H1 (cell line): ENCODE data around the gene TGM2. TPM values are rescaled to one million over a fixed set of nuclear protein-coding genes. Genes with fewer than 3 reads are reported as not detected.

Source experiments
- CTCF ChIA-PET: fragments of 300-600 bp; sonication (Branson Sonifier 250); formaldehyde crosslinking; loops from one replicate; lab custom pipeline; 2021; ENCODE audit not compliant: partially characterized antibody; lab: Charles Lee
- POLR2A ChIA-PET: fragments of 300-600 bp; sonication (Branson Sonifier 250); formaldehyde crosslinking; loops from one replicate; lab custom pipeline; 2021; ENCODE audit warnings: inconsistent platforms; ENCODE audit not compliant: partially characterized antibody; lab: Charles Lee
- DNase-seq, 2 experiments: peaks; one replicate each; pipeline versions ENCODE4 v3.0.0 to v3.0.0-alpha.2; 2010 to 2022; ENCODE audit warnings: low spot score in 2 of 2, low read depth in 1 of 2, mixed read lengths in 1 of 2
- FAIRE-seq: peaks from 2 replicates; lab custom pipeline; 2011; peaks lifted over from hg19 to GRCh38; lab: Jason Lieb, UNC
- H2AFZ ChIP-seq: 2 replicates; pipeline ENCODE4 v1.8.1; 2012; ENCODE audit warnings: low read length, inconsistent platforms
- H2AK5ac ChIP-seq: 2 replicates; pipeline ENCODE4 v1.6.1; 2013; ENCODE audit warnings: low read depth, low read length
- H2BK120ac ChIP-seq: replicated peaks from 2 replicates; pipeline ENCODE3; 2013; ENCODE audit warnings: low read depth, low read length, inconsistent platforms
- H2BK12ac ChIP-seq: 2 replicates; pipeline ENCODE4 v1.6.1; 2013; ENCODE audit warnings: low read depth, low read length
- H2BK15ac ChIP-seq: 2 replicates; pipeline ENCODE4 v1.6.1; 2013; ENCODE audit warnings: low read length
- H2BK20ac ChIP-seq: 2 replicates; pipeline ENCODE4 v1.6.1; 2013; ENCODE audit warnings: low read length
- H2BK5ac ChIP-seq: 2 replicates; pipeline ENCODE4 v1.6.1; 2013; ENCODE audit warnings: low read depth, low read length
- H3K14ac ChIP-seq: 2 replicates; pipeline ENCODE4 v1.6.1; 2013; ENCODE audit warnings: inconsistent platforms; ENCODE audit not compliant: insufficient read length
- H3K18ac ChIP-seq: 2 replicates; pipeline ENCODE4 v1.6.1; 2013; ENCODE audit warnings: low read length; ENCODE audit errors: extremely low read depth
- H3K23ac ChIP-seq: 2 replicates; pipeline ENCODE4 v1.6.1; 2013; ENCODE audit warnings: inconsistent platforms; ENCODE audit not compliant: insufficient read length
- H3K23me2 ChIP-seq: 2 replicates; pipeline ENCODE4 v1.6.1; 2013; ENCODE audit warnings: low read depth, low read length
- H3K27ac ChIP-seq: 2 replicates; pipeline ENCODE4 v1.6.1; 2011; ENCODE audit warnings: low read depth, low read length, inconsistent platforms
- H3K27me3 ChIP-seq, 4 experiments: replicated peaks in 1 of 4; 1 replicate in 1 of 4; 2 replicates in 3 of 4; pipeline versions ENCODE4 v1.6.1 to v1.8.1; 2011 to 2013; ENCODE audit warnings: low read length in 3 of 4, mild to moderate bottlenecking in 3 of 4, inconsistent platforms in 2 of 4, mixed read lengths in 2 of 4, moderate library complexity in 1 of 4; ENCODE audit not compliant: control insufficient read depth in 3 of 4, insufficient read depth in 3 of 4; ENCODE audit errors: extremely low read depth in 1 of 4
- H3K36me3 ChIP-seq, 4 experiments: 2 replicates each; pipeline versions ENCODE4 v1.6.1 to v1.8.1; 2011 to 2013; ENCODE audit warnings: mild to moderate bottlenecking in 4 of 4, low read length in 3 of 4, moderate library complexity in 2 of 4, control low read depth in 1 of 4, inconsistent platforms in 1 of 4; ENCODE audit not compliant: insufficient read depth in 4 of 4, control insufficient read depth in 2 of 4
- H3K4ac ChIP-seq: replicated peaks from 2 replicates; pipeline ENCODE3; 2013; ENCODE audit warnings: low read length, low read depth, mixed read lengths, inconsistent platforms; ENCODE audit not compliant: insufficient read length
- H3K4me1 ChIP-seq, 4 experiments: replicated peaks in 1 of 4; 1 replicate in 1 of 4; 2 replicates in 3 of 4; pipeline versions ENCODE4 v1.6.1 to v1.8.1; 2011 to 2013; ENCODE audit warnings: low read length in 3 of 4, inconsistent platforms in 2 of 4, mixed read lengths in 1 of 4; ENCODE audit not compliant: insufficient read depth in 4 of 4, control insufficient read depth in 3 of 4
- H3K4me2 ChIP-seq, 2 experiments: 2 replicates each; pipeline versions ENCODE4 v1.6.1 to v1.8.1; 2011 to 2013; ENCODE audit warnings: low read depth in 2 of 2, low read length in 2 of 2, control low read depth in 1 of 2, inconsistent platforms in 1 of 2, mild to moderate bottlenecking in 1 of 2; ENCODE audit not compliant: insufficient read depth in 1 of 2
- H3K4me3 ChIP-seq, 4 experiments: fragments of 200-600, 300-600 bp in 1 of 4; sonication (generic), shearing (Covaris generic), sonication (Bioruptor Twin) in 1 of 4; 2 replicates each; pipeline versions ENCODE4 v1.5.1 to v1.8.1; 2011 to 2016; ENCODE audit warnings: low read length in 4 of 4, low read depth in 3 of 4, control low read depth in 2 of 4, inconsistent platforms in 2 of 4, mild to moderate bottlenecking in 2 of 4, mixed read lengths in 1 of 4, moderate library complexity in 1 of 4; ENCODE audit not compliant: insufficient read depth in 2 of 4; ENCODE audit errors: extremely low read depth in 1 of 4
- H3K56ac ChIP-seq: replicated peaks from 2 replicates; pipeline ENCODE3; 2013; ENCODE audit warnings: low read depth, mild to moderate bottlenecking, mixed read lengths, low read length, inconsistent platforms; ENCODE audit not compliant: insufficient read length
- H3K79me1 ChIP-seq: 2 replicates; pipeline ENCODE4 v1.6.1; 2013; ENCODE audit warnings: low read depth, low read length, control low read depth
- H3K79me2 ChIP-seq, 2 experiments: 2 replicates each; pipeline versions ENCODE4 v1.6.1 to v1.8.1; 2012 to 2013; ENCODE audit warnings: low read length in 2 of 2, mild to moderate bottlenecking in 2 of 2, inconsistent platforms in 1 of 2; ENCODE audit not compliant: insufficient read depth in 2 of 2, control insufficient read depth in 1 of 2
- H3K9ac ChIP-seq, 4 experiments: replicated peaks in 1 of 4; 1 replicate in 1 of 4; 2 replicates in 3 of 4; pipeline versions ENCODE4 v1.6.1 to v1.8.1; 2011 to 2013; ENCODE audit warnings: low read depth in 3 of 4, low read length in 3 of 4, control low read depth in 2 of 4, mild to moderate bottlenecking in 2 of 4, moderate library complexity in 2 of 4, inconsistent platforms in 1 of 4; ENCODE audit errors: extremely low read depth in 1 of 4
- H3K9me3 ChIP-seq, 2 experiments: 2 replicates each; pipeline versions ENCODE4 v1.6.1 to v1.8.1; 2012 to 2013; ENCODE audit warnings: mild to moderate bottlenecking in 2 of 2, moderate library complexity in 2 of 2, control low read depth in 1 of 2, inconsistent platforms in 1 of 2, low read depth in 1 of 2, low read length in 1 of 2, mixed read lengths in 1 of 2; ENCODE audit not compliant: insufficient read depth in 2 of 2
- H4K20me1 ChIP-seq, 2 experiments: replicated peaks in 1 of 2; 2 replicates each; pipeline versions ENCODE3 to v1.8.1; 2011 to 2013; ENCODE audit warnings: inconsistent platforms in 2 of 2, low read length in 2 of 2, mild to moderate bottlenecking in 1 of 2; ENCODE audit not compliant: insufficient read depth in 2 of 2, control insufficient read depth in 1 of 2
- H4K5ac ChIP-seq: 2 replicates; pipeline ENCODE4 v1.6.1; 2013; ENCODE audit warnings: low read length, low read depth, mixed read lengths, inconsistent platforms; ENCODE audit not compliant: insufficient read length
- H4K8ac ChIP-seq: 2 replicates; pipeline ENCODE4 v1.8.0; 2013; ENCODE audit warnings: mild to moderate bottlenecking, moderate library complexity, low read length, inconsistent platforms; ENCODE audit not compliant: insufficient read depth; ENCODE audit errors: extremely low read depth
- H4K91ac ChIP-seq: replicated peaks from 2 replicates; pipeline ENCODE3; 2013; ENCODE audit warnings: low read length, mixed read lengths, inconsistent platforms; ENCODE audit not compliant: insufficient read length
- WGBS, 2 experiments: shearing (Covaris generic) in 1 of 2; methylation state at CpG; one replicate each; pipeline versions ENCODE4 v1.1.6 to v1.1.7; 2013 to 2015; ENCODE audit warnings: low lambda C conversion rate in 2 of 2, mixed read lengths in 2 of 2, inconsistent platforms in 1 of 2, low coverage in 1 of 2, missing lambda C conversion rate in 1 of 2; ENCODE audit not compliant: insufficient replicate concordance in 2 of 2, insufficient coverage in 1 of 2, insufficient read length in 1 of 2; ENCODE audit errors: extremely low coverage in 1 of 2, missing lambda C conversion rate in 1 of 2; 5-methylcytosine and 5-hydroxymethylcytosine counted together
- polyA plus RNA-seq, 7 experiments: library from polyadenylated mRNA; depleted of rRNA in 3 of 7; stranded (reverse) in 5 of 7; unstranded in 2 of 7; fragments of >200 nt in 5 of 7; fragments of 200-250 nt in 2 of 7; gene quantifications; 1 replicate in 5 of 7; 2 replicates in 1 of 7; 4 replicates in 1 of 7; pipeline versions ENCODE4 v1.2.1 to v1.2.3, GENCODE V29; 2011 to 2013; ENCODE audit warnings: missing spikeins in 2 of 7, mixed read lengths in 2 of 7
- total RNA-seq: library from RNA; stranded (reverse); fragmentation: NEBNext Ultra II Directional; extraction: Animal tissue kit (Norgen Biotek cat#: 25700); gene quantifications from 2 replicates; pipeline ENCODE4 v1.2.1, GENCODE V29; 2021
- TF ChIP-seq, protein P1 (sequence below), 3 experiments: IDR thresholded peaks; 1 replicate in 2 of 3; 2 replicates in 1 of 3; pipeline versions ENCODE4 v1.5.1 to v1.6.1; 2011; ENCODE audit warnings: low read length in 3 of 3, mild to moderate bottlenecking in 3 of 3, inconsistent platforms in 2 of 3, low read depth in 1 of 3, moderate library complexity in 1 of 3; ENCODE audit not compliant: insufficient read depth in 1 of 3; ENCODE audit errors: control extremely low read depth in 1 of 3

TGM2 gene
- total and polyA plus RNA-seq, 2 of the 8 experiments (the other 6 are each of a cell fraction or from before 2014, with no cell fraction given), result 0.86 to 1.0 TPM

- Histone ChIP-seq H3K14ac (no peak overlapping the region), H3K18ac (no peak overlapping the region), H3K27ac (no peak overlapping the region), H3K4me1 (no peaks in the 10 kb centered on the region; a peak in 1 of 7 replicates), H2AFZ (no peak overlapping the region), H3K56ac (no peak overlapping the region), H3K23me2 (no peaks in the 10 kb centered on the region), H2BK12ac (no peak overlapping the region), H3K79me2 (no peaks in the 10 kb centered on the region), H2BK5ac (no peak overlapping the region), H3K4ac (no peak overlapping the region), H4K91ac (no peak overlapping the region), H4K20me1 (no peaks in the 10 kb centered on the region), H2BK15ac (no peak overlapping the region), H2AK5ac (no peak overlapping the region), H3K27me3 (no peaks in the 10 kb centered on the region), H2BK120ac (no peak overlapping the region), H3K23ac (no peak overlapping the region), H2BK20ac (no peak overlapping the region), H3K79me1 (no peaks in the 10 kb centered on the region), H3K36me3 (no peaks in the 10 kb centered on the region), H4K8ac (no peak overlapping the region; the same call in 1 of the 2 replicates), H3K9ac (no peak overlapping the region), H3K9me3 (no peaks in the 10 kb centered on the region), H3K4me2 (no peak overlapping the region), H4K5ac (no peak overlapping the region), H3K4me3 (no peak overlapping the region)
- WGBS, 2 experiments, result 85% methylated on average over 7 of the region's 7 CpGs; no CpG with 5 or more reads in 1 of the 2 experiments
- ChIA-PET POLR2A (interaction anchor here (0.6 to 1.4 kb wide), 3 partner anchors 9 to 31 kb away, joined by 3 to 4 read pairs (median 3); no protein-coding TSS in a partner anchor), CTCF (interaction anchor here (0.6 to 2.7 kb wide), 9 partner anchors 9 to 207 kb away, joined by 3 to 18 read pairs (median 4); no protein-coding TSS in a partner anchor)
- TF ChIP-seq, protein P1, sequence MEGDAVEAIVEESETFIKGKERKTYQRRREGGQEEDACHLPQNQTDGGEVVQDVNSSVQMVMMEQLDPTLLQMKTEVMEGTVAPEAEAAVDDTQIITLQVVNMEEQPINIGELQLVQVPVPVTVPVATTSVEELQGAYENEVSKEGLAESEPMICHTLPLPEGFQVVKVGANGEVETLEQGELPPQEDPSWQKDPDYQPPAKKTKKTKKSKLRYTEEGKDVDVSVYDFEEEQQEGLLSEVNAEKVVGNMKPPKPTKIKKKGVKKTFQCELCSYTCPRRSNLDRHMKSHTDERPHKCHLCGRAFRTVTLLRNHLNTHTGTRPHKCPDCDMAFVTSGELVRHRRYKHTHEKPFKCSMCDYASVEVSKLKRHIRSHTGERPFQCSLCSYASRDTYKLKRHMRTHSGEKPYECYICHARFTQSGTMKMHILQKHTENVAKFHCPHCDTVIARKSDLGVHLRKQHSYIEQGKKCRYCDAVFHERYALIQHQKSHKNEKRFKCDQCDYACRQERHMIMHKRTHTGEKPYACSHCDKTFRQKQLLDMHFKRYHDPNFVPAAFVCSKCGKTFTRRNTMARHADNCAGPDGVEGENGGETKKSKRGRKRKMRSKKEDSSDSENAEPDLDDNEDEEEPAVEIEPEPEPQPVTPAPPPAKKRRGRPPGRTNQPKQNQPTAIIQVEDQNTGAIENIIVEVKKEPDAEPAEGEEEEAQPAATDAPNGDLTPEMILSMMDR (IDR thresholded peaks at IDR 0.05; ENCODE audit: control extremely low read depth in 1 of 3, insufficient read depth in 1 of 3, low read depth in 1 of 3, low read length in 3 of 3), result no peak
- DNase-seq (no peak), FAIRE-seq (no peak)
Measured at GRCh38 chr20:38152175-38152620, 12.9 kb downstream of the TGM2 start.
